GM12873 (cell line): ENCODE measurements around the gene TBKBP1.
A peak's percentile ranks its signal among the peaks of the same experiment; 100 is the strongest.

Experiments used
- TF ChIP-seq, protein P1 (sequence below): IDR thresholded peaks from 2 replicates; pipeline ENCODE4 v1.5.1; 2012; ENCODE audit warnings: low read depth, mild to moderate bottlenecking, moderate library complexity, low read length, control low read depth; ENCODE audit not compliant: insufficient read depth; ENCODE audit errors: missing control alignments

Gene TBKBP1

DNA sequence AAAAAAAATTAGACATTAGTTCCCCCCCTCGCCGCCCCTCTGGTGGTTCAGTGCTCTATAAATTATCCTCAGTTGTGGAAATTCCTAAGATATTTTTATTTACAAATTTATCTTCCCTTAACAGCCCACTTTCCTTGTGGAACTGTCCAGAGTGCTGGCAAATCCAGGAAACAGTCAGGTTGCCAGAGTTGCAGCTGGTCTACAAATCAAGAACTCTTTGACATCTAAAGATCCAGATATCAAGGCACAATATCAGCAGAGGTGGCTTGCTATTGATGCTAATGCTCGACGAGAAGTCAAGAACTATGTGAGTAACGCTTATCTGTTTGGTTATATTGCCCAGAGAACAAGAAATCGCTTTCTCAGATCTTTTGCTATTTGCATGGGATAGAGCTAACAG is 41.4 kb upstream of the TBKBP1 start:
- TF ChIP-seq, protein P1, sequence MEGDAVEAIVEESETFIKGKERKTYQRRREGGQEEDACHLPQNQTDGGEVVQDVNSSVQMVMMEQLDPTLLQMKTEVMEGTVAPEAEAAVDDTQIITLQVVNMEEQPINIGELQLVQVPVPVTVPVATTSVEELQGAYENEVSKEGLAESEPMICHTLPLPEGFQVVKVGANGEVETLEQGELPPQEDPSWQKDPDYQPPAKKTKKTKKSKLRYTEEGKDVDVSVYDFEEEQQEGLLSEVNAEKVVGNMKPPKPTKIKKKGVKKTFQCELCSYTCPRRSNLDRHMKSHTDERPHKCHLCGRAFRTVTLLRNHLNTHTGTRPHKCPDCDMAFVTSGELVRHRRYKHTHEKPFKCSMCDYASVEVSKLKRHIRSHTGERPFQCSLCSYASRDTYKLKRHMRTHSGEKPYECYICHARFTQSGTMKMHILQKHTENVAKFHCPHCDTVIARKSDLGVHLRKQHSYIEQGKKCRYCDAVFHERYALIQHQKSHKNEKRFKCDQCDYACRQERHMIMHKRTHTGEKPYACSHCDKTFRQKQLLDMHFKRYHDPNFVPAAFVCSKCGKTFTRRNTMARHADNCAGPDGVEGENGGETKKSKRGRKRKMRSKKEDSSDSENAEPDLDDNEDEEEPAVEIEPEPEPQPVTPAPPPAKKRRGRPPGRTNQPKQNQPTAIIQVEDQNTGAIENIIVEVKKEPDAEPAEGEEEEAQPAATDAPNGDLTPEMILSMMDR: no peak

DNA sequence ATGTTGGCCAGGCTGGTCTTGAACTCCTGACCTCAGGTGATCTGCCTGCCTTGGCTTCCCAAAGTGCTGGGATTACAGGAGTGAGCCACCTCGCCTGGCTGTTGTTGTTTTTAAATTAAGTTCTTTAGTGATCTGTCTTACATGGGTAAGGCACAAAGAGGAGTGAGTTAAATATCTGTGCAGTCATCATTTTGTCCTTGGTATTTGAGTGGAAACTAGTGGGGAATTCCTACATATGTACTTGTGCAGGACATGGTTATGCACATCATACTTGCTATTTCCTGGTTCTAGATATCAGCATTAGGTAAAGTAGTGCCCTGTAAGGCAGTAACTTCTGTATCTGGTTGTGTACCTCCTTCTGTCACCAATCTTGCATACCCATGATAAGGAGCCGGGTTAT is 40.5 kb upstream of the TBKBP1 start:
- TF ChIP-seq, protein P1: no peak

DNA sequence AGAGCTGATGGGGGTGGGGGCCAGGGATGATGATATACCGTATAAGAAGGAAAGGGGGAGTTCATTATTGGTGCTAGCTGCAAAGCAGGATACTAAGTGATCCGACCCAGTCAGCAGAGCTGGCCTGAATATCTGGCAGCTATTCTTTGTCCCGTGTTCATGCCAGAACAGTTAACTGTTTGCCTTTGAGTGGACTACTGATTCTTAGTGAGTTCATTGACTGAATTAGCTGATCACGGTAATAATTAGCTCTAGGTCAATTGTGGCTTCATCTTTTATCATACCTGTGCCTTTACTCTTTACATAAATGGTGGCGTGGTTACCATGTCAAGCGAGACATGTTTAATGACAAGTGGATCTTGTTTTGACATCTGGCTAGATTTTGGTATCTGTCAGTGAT is 39.0 kb upstream of the TBKBP1 start:
- TF ChIP-seq, protein P1: no peak

DNA sequence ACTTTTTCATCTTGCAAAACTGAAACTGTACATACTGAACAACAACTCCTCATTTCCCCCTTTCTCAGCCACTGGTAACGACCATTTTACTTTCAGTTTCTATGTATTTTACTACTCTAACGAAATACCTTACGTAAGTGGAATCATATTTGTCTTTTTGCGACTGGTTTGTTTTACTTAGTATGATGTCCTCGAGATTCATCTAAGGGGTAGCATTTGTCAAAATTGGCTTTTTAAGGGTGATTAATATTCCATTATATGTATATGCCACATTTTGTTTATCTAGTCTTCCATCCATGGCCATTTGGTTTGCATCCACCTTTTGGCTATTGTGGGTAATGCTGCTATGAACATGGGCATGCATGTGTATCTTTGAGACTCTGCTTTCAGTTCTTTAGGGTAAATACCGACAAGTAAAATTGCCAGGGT is 33.9 kb upstream of the TBKBP1 start:
- TF ChIP-seq, protein P1: peak; percentile 32

DNA sequence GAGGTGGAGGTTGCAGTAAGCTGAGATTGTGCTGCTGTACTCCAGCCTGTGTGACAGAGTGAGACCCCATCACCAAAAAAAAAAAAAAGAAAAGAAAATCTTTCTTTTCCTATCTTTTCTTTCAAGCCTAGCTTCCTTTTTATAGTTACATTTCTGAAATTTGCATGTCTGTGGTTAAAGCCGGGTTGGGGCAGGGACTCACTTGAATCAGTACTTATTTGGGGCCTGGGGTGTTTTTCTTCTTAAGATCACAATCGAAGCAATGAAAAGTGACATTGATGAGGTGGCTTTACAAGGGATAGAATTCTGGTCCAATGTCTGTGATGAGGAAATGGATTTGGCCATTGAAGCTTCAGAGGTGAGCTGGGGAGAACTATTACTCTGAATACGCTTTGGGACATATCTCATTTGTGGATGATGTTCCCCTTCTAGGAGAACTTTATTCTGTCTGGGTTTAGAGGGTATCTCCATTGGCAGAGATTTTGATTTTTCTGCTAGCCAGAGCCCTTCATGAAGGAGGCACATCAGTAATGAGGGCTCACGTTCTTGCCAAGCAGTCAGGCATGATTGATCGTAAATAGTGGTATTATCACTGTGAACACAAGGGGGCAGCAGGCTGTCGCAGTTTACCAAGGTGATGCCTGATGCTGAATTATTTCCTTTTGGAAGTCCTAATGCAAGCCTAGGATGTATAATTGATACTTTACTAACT is 29.9 kb upstream of the TBKBP1 start:
- TF ChIP-seq, protein P1: peak; percentile 81

DNA sequence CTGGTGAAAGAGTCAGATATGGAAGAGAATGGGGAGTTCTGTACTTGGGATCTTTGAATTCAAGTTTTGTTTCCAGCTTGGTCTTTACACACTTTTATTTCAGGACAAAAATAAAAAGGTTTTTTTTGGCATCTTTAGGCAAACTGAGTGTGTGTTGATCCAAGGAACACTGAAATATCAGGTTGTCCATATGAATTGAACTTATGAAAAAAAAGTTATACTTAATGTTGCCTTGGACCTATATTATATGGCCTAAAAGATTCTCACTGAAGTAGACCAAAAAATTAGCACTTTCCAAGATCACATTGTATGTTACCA is 29.4 kb upstream of the TBKBP1 start:
- TF ChIP-seq, protein P1: no peak

DNA sequence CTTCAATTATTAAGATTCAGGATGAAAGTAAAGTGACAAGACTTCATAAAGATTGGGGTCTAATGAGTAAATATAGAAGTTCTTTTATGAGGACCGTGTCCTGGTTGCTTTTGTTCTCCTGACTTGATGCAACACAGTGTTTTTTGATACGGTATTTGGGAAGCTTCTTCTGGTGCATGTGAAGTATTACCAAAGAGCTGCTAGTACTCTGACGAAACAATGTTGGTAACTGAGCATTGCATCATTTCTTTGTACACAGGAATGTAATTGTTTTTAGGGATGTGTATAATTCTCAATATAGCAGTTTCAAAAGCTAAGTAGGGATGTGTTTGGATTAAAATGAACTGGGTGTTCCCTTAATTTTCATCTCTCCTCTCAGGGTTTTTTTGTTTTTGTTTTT is 28.3 kb upstream of the TBKBP1 start:
- TF ChIP-seq, protein P1: no peak

DNA sequence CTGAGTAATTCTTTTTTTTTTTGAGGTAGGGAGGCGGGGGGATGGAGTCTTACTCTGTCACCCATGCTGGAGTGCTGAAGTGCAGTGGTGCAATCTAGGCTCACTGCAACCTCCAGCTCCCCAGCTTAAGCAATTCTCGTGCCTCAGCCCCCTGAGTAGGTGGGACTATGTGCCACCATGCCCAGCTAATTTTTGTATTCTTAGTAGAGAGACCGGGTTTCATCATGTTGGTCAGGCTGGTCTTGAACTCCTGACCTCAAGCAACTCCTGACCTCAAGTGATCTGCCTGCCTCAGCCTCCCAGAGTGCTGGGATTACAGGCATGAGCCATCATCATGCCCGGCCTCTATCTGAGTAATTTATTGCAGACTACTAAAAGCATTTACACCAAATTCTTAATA is 24.9 kb upstream of the TBKBP1 start:
- TF ChIP-seq, protein P1: no peak
